H1 (cell line): ENCODE data around the gene KCNJ9. TPM values are rescaled to one million over a fixed set of nuclear protein-coding genes. Genes with fewer than 3 reads are reported as not detected.

Experiments used
- CTCF ChIA-PET: fragments of 300-600 bp; sonication (Branson Sonifier 250); formaldehyde crosslinking; loops from one replicate; lab custom pipeline; 2021; ENCODE audit not compliant: partially characterized antibody; lab: Charles Lee
- POLR2A ChIA-PET: fragments of 300-600 bp; sonication (Branson Sonifier 250); formaldehyde crosslinking; loops from one replicate; lab custom pipeline; 2021; ENCODE audit warnings: inconsistent platforms; ENCODE audit not compliant: partially characterized antibody; lab: Charles Lee
- DNase-seq, 2 experiments: peaks; one replicate each; pipeline versions ENCODE4 v3.0.0 to v3.0.0-alpha.2; 2010 to 2022; ENCODE audit warnings: low spot score in 2 of 2, low read depth in 1 of 2, mixed read lengths in 1 of 2
- FAIRE-seq: peaks from 2 replicates; lab custom pipeline; 2011; peaks lifted over from hg19 to GRCh38; lab: Jason Lieb, UNC
- H2AFZ ChIP-seq: 2 replicates; pipeline ENCODE4 v1.8.1; 2012; ENCODE audit warnings: low read length, inconsistent platforms
- H2AK5ac ChIP-seq: 2 replicates; pipeline ENCODE4 v1.6.1; 2013; ENCODE audit warnings: low read depth, low read length
- H2BK120ac ChIP-seq: replicated peaks from 2 replicates; pipeline ENCODE3; 2013; ENCODE audit warnings: low read depth, low read length, inconsistent platforms
- H2BK12ac ChIP-seq: 2 replicates; pipeline ENCODE4 v1.6.1; 2013; ENCODE audit warnings: low read depth, low read length
- H2BK15ac ChIP-seq: 2 replicates; pipeline ENCODE4 v1.6.1; 2013; ENCODE audit warnings: low read length
- H2BK20ac ChIP-seq: 2 replicates; pipeline ENCODE4 v1.6.1; 2013; ENCODE audit warnings: low read length
- H2BK5ac ChIP-seq: 2 replicates; pipeline ENCODE4 v1.6.1; 2013; ENCODE audit warnings: low read depth, low read length
- H3K14ac ChIP-seq: 2 replicates; pipeline ENCODE4 v1.6.1; 2013; ENCODE audit warnings: inconsistent platforms; ENCODE audit not compliant: insufficient read length
- H3K18ac ChIP-seq: 2 replicates; pipeline ENCODE4 v1.6.1; 2013; ENCODE audit warnings: low read length; ENCODE audit errors: extremely low read depth
- H3K23ac ChIP-seq: 2 replicates; pipeline ENCODE4 v1.6.1; 2013; ENCODE audit warnings: inconsistent platforms; ENCODE audit not compliant: insufficient read length
- H3K23me2 ChIP-seq: 2 replicates; pipeline ENCODE4 v1.6.1; 2013; ENCODE audit warnings: low read depth, low read length
- H3K27ac ChIP-seq: 2 replicates; pipeline ENCODE4 v1.6.1; 2011; ENCODE audit warnings: low read depth, low read length, inconsistent platforms
- H3K27me3 ChIP-seq, 4 experiments: replicated peaks in 1 of 4; 1 replicate in 1 of 4; 2 replicates in 3 of 4; pipeline versions ENCODE4 v1.6.1 to v1.8.1; 2011 to 2013; ENCODE audit warnings: low read length in 3 of 4, mild to moderate bottlenecking in 3 of 4, inconsistent platforms in 2 of 4, mixed read lengths in 2 of 4, moderate library complexity in 1 of 4; ENCODE audit not compliant: control insufficient read depth in 3 of 4, insufficient read depth in 3 of 4; ENCODE audit errors: extremely low read depth in 1 of 4
- H3K36me3 ChIP-seq, 4 experiments: 2 replicates each; pipeline versions ENCODE4 v1.6.1 to v1.8.1; 2011 to 2013; ENCODE audit warnings: mild to moderate bottlenecking in 4 of 4, low read length in 3 of 4, moderate library complexity in 2 of 4, control low read depth in 1 of 4, inconsistent platforms in 1 of 4; ENCODE audit not compliant: insufficient read depth in 4 of 4, control insufficient read depth in 2 of 4
- H3K4ac ChIP-seq: replicated peaks from 2 replicates; pipeline ENCODE3; 2013; ENCODE audit warnings: low read length, low read depth, mixed read lengths, inconsistent platforms; ENCODE audit not compliant: insufficient read length
- H3K4me1 ChIP-seq, 4 experiments: replicated peaks in 1 of 4; 1 replicate in 1 of 4; 2 replicates in 3 of 4; pipeline versions ENCODE4 v1.6.1 to v1.8.1; 2011 to 2013; ENCODE audit warnings: low read length in 3 of 4, inconsistent platforms in 2 of 4, mixed read lengths in 1 of 4; ENCODE audit not compliant: insufficient read depth in 4 of 4, control insufficient read depth in 3 of 4
- H3K4me2 ChIP-seq, 2 experiments: 2 replicates each; pipeline versions ENCODE4 v1.6.1 to v1.8.1; 2011 to 2013; ENCODE audit warnings: low read depth in 2 of 2, low read length in 2 of 2, control low read depth in 1 of 2, inconsistent platforms in 1 of 2, mild to moderate bottlenecking in 1 of 2; ENCODE audit not compliant: insufficient read depth in 1 of 2
- H3K4me3 ChIP-seq, 4 experiments: fragments of 200-600, 300-600 bp in 1 of 4; sonication (generic), shearing (Covaris generic), sonication (Bioruptor Twin) in 1 of 4; 2 replicates each; pipeline versions ENCODE4 v1.5.1 to v1.8.1; 2011 to 2016; ENCODE audit warnings: low read length in 4 of 4, low read depth in 3 of 4, control low read depth in 2 of 4, inconsistent platforms in 2 of 4, mild to moderate bottlenecking in 2 of 4, mixed read lengths in 1 of 4, moderate library complexity in 1 of 4; ENCODE audit not compliant: insufficient read depth in 2 of 4; ENCODE audit errors: extremely low read depth in 1 of 4
- H3K56ac ChIP-seq: replicated peaks from 2 replicates; pipeline ENCODE3; 2013; ENCODE audit warnings: low read depth, mild to moderate bottlenecking, mixed read lengths, low read length, inconsistent platforms; ENCODE audit not compliant: insufficient read length
- H3K79me1 ChIP-seq: 2 replicates; pipeline ENCODE4 v1.6.1; 2013; ENCODE audit warnings: low read depth, low read length, control low read depth
- H3K79me2 ChIP-seq, 2 experiments: 2 replicates each; pipeline versions ENCODE4 v1.6.1 to v1.8.1; 2012 to 2013; ENCODE audit warnings: low read length in 2 of 2, mild to moderate bottlenecking in 2 of 2, inconsistent platforms in 1 of 2; ENCODE audit not compliant: insufficient read depth in 2 of 2, control insufficient read depth in 1 of 2
- H3K9ac ChIP-seq, 4 experiments: replicated peaks in 1 of 4; 1 replicate in 1 of 4; 2 replicates in 3 of 4; pipeline versions ENCODE4 v1.6.1 to v1.8.1; 2011 to 2013; ENCODE audit warnings: low read depth in 3 of 4, low read length in 3 of 4, control low read depth in 2 of 4, mild to moderate bottlenecking in 2 of 4, moderate library complexity in 2 of 4, inconsistent platforms in 1 of 4; ENCODE audit errors: extremely low read depth in 1 of 4
- H3K9me3 ChIP-seq, 2 experiments: 2 replicates each; pipeline versions ENCODE4 v1.6.1 to v1.8.1; 2012 to 2013; ENCODE audit warnings: mild to moderate bottlenecking in 2 of 2, moderate library complexity in 2 of 2, control low read depth in 1 of 2, inconsistent platforms in 1 of 2, low read depth in 1 of 2, low read length in 1 of 2, mixed read lengths in 1 of 2; ENCODE audit not compliant: insufficient read depth in 2 of 2
- H4K20me1 ChIP-seq, 2 experiments: replicated peaks in 1 of 2; 2 replicates each; pipeline versions ENCODE3 to v1.8.1; 2011 to 2013; ENCODE audit warnings: inconsistent platforms in 2 of 2, low read length in 2 of 2, mild to moderate bottlenecking in 1 of 2; ENCODE audit not compliant: insufficient read depth in 2 of 2, control insufficient read depth in 1 of 2
- H4K5ac ChIP-seq: 2 replicates; pipeline ENCODE4 v1.6.1; 2013; ENCODE audit warnings: low read length, low read depth, mixed read lengths, inconsistent platforms; ENCODE audit not compliant: insufficient read length
- H4K8ac ChIP-seq: 2 replicates; pipeline ENCODE4 v1.8.0; 2013; ENCODE audit warnings: mild to moderate bottlenecking, moderate library complexity, low read length, inconsistent platforms; ENCODE audit not compliant: insufficient read depth; ENCODE audit errors: extremely low read depth
- H4K91ac ChIP-seq: replicated peaks from 2 replicates; pipeline ENCODE3; 2013; ENCODE audit warnings: low read length, mixed read lengths, inconsistent platforms; ENCODE audit not compliant: insufficient read length
- ATF3 ChIP-seq: IDR thresholded peaks from 2 replicates; pipeline ENCODE4 v1.6.1; 2011; ENCODE audit warnings: low read depth, mild to moderate bottlenecking, low read length; ENCODE audit not compliant: insufficient read depth
- BACH1 ChIP-seq: IDR thresholded peaks from 2 replicates; pipeline ENCODE4 v1.6.1; 2012; ENCODE audit warnings: low read length, improper control_type of control experiment
- CBX8 ChIP-seq: fragments of 300-800, 300-1000 bp; sonication (generic); IDR thresholded peaks from 2 replicates; pipeline ENCODE4 v1.7.1; 2016; ENCODE audit warnings: low read depth, low read length, borderline replicate concordance
- GABPA ChIP-seq: IDR thresholded peaks from 2 replicates; pipeline ENCODE4 v1.6.1; 2011; ENCODE audit warnings: mild to moderate bottlenecking, low read length, moderate library complexity, borderline replicate concordance; ENCODE audit not compliant: insufficient read depth
- HDAC2 ChIP-seq, 2 experiments: fragments of 300-600 bp in 1 of 2; sonication (generic) in 1 of 2; IDR thresholded peaks; 2 replicates each; pipeline ENCODE4 v1.6.1; 2011 to 2012; ENCODE audit warnings: low read depth in 2 of 2, low read length in 2 of 2, mild to moderate bottlenecking in 2 of 2, moderate library complexity in 2 of 2, borderline replicate concordance in 1 of 2, inconsistent platforms in 1 of 2
- KDM4A ChIP-seq: IDR thresholded peaks from one replicate; pipeline ENCODE4 v1.7.1; 2012; ENCODE audit warnings: low read depth, mild to moderate bottlenecking, moderate library complexity, low read length, inconsistent platforms; ENCODE audit not compliant: severe bottlenecking
- SIRT6 ChIP-seq: IDR thresholded peaks from one replicate; pipeline ENCODE4 v1.7.1; 2012; ENCODE audit warnings: low read length, inconsistent platforms
- SIX5 ChIP-seq: IDR thresholded peaks from 2 replicates; pipeline ENCODE4 v1.6.1; 2011; ENCODE audit warnings: mild to moderate bottlenecking, low read depth, low read length
- SP2 ChIP-seq: IDR thresholded peaks from 2 replicates; pipeline ENCODE4 v1.6.1; 2012; ENCODE audit warnings: mild to moderate bottlenecking, low read length, inconsistent platforms
- TAF7 ChIP-seq: optimal IDR thresholded peaks from 2 replicates; pipeline ENCODE3; 2011; ENCODE audit warnings: low read depth, mild to moderate bottlenecking, inconsistent platforms, low read length, moderate library complexity, borderline replicate concordance
- TBP ChIP-seq: IDR thresholded peaks from 2 replicates; pipeline ENCODE4 v1.6.1; 2011; ENCODE audit warnings: low read depth, low read length, improper control_type of control experiment
- WGBS, 2 experiments: shearing (Covaris generic) in 1 of 2; methylation state at CpG; one replicate each; pipeline versions ENCODE4 v1.1.6 to v1.1.7; 2013 to 2015; ENCODE audit warnings: low lambda C conversion rate in 2 of 2, mixed read lengths in 2 of 2, inconsistent platforms in 1 of 2, low coverage in 1 of 2, missing lambda C conversion rate in 1 of 2; ENCODE audit not compliant: insufficient replicate concordance in 2 of 2, insufficient coverage in 1 of 2, insufficient read length in 1 of 2; ENCODE audit errors: extremely low coverage in 1 of 2, missing lambda C conversion rate in 1 of 2; 5-methylcytosine and 5-hydroxymethylcytosine counted together
- polyA plus RNA-seq, 7 experiments: library from polyadenylated mRNA; depleted of rRNA in 3 of 7; stranded (reverse) in 5 of 7; unstranded in 2 of 7; fragments of >200 nt in 5 of 7; fragments of 200-250 nt in 2 of 7; gene quantifications; 1 replicate in 5 of 7; 2 replicates in 1 of 7; 4 replicates in 1 of 7; pipeline versions ENCODE4 v1.2.1 to v1.2.3, GENCODE V29; 2011 to 2013; ENCODE audit warnings: missing spikeins in 2 of 7, mixed read lengths in 2 of 7
- total RNA-seq: library from RNA; stranded (reverse); fragmentation: NEBNext Ultra II Directional; extraction: Animal tissue kit (Norgen Biotek cat#: 25700); gene quantifications from 2 replicates; pipeline ENCODE4 v1.2.1, GENCODE V29; 2021

The KCNJ9 gene
- total and polyA plus RNA-seq, 2 of the 8 experiments (the other 6 are each of a cell fraction or from before 2014, with no cell fraction given), result 0.02 to 0.13 TPM

- Histone ChIP-seq H3K56ac (no peak overlapping the region), H3K27ac (no peak overlapping the region), H3K4me3 (peak overlapping the region in 1 of 4 experiments; percentile 59; a peak in 3 of 8 replicates), H3K79me1 (no peaks in the 10 kb centered on the region), H3K27me3 (no peaks in the 10 kb centered on the region; a peak in 1 of 7 replicates), H4K5ac (no peak overlapping the region), H3K9ac (no peak overlapping the region; a peak in 2 of 7 replicates), H3K4me2 (peak overlapping the region; percentile 70 to 89), H3K4me1 (peaks cover 15 to 44% (median 32%) of the 10 kb centered on the region in 4 experiments), H2AFZ (no peak overlapping the region), H2BK5ac (peak overlapping the region; percentile 68; the same call in 1 of the 2 replicates), H3K23ac (no peak overlapping the region), H2BK12ac (no peak overlapping the region; the same call in 1 of the 2 replicates), H4K91ac (peak overlapping the region; percentile 94), H2BK120ac (no peak overlapping the region), H3K4ac (peak overlapping the region; percentile 82), H2AK5ac (peak overlapping the region; percentile 75; the same call in 1 of the 2 replicates), H4K20me1 (peaks cover 0 to 1% of the 10 kb centered on the region in 2 experiments), H3K79me2 (peaks cover 0 to 8% of the 10 kb centered on the region in 2 experiments; a peak in 1 of 4 replicates), H3K9me3 (no peaks in the 10 kb centered on the region), H2BK20ac (peak overlapping the region; percentile 75; the same call in 1 of the 2 replicates), H3K18ac (no peak overlapping the region; the same call in 1 of the 2 replicates), H3K36me3 (peaks cover 0 to 10% (median 5%) of the 10 kb centered on the region in 4 experiments; a peak in 3 of 8 replicates), H3K14ac (peak overlapping the region; percentile 62), H2BK15ac (peak overlapping the region; percentile 83; the same call in 1 of the 2 replicates), H3K23me2 (peaks cover 8% of the 10 kb centered on the region; the same call in 1 of the 2 replicates), H4K8ac (peak overlapping the region; percentile 57)
- WGBS, 2 experiments, result 44% methylated on average over 6 of the region's 8 CpGs; no CpG with 5 or more reads in 1 of the 2 experiments
- ChIA-PET POLR2A (interaction anchor here (1.3 to 3.8 kb wide), 8 partner anchors 9 to 167 kb away, joined by 4 to 31 read pairs (median 6); partner anchors contain the start of gene PEX19), CTCF (interaction anchor here (0.7 to 18.1 kb wide), 24 partner anchors 9 to 329 kb away, joined by 3 to 256 read pairs (median 5); partner anchors contain the start of genes ATP1A4 and CASQ1)
- FAIRE-seq (no peak), DNase-seq (no peak)
- TF ChIP-seq GABPA (no peak), SIX5 (no peak), HDAC2 (IDR thresholded peaks at IDR 0.05; ENCODE audit: borderline replicate concordance in 1 of 2, low read depth in 2 of 2, low read length in 2 of 2) (no peak), SP2 (no peak), KDM4A (no peak), BACH1 (no peak), TAF7 (no peak), SIRT6 (no peak), ATF3 (no peak), CBX8 (no peak), TBP (no peak)
Observed at GRCh38 chr1:160117709-160118183, 36.4 kb downstream of the KCNJ9 start.
